ENCODE measurements around the gene SCARF2. TPM values are rescaled to one million over a fixed set of nuclear protein-coding genes. Genes with fewer than 3 reads are reported as not detected.

The SCARF2 gene
- total and polyA plus RNA-seq, 3 donors from 2014 or later = 3.3 to 12.3 (median 10.4) TPM

DNA sequence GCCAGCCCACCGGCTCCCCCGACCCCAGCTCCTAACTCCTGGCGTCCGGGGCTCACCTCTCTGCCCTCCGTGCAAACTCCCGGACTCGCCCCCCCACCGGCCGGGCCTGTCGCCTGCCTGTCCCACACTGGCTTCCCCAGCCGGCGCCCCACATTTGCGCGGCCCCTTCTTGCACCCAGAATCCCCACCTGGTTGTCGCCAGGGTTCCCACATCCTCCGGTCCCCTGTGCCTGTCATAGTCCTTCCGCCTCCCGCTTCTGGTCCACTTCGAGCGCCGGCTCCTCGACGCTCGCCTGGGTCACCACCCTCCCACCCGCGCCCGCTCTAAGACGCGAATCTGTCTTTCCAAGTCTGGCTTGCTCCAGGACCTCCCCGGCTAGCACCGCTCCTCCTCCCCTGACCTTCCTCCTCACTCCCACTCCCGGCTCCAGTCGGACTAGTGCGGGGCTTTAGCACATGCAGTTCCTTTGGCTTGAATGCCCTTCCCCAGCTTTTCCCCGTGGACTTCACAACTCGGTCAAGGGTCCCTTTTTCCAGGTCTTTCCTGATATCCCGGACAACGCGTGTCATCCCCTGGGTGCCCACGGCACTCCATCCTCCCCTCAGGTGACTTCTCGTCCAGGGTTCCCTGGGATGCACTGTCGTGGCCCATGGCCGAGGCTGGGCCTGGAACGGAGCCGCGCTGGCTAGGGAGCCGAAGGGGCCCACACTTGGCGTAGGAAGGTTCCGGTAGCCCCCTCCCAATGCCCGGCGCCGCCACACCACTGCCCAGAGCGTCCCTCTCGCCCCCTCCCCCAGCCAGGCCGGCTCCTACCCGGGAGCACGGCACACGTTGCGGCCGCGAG lies 635 bp downstream of the SCARF2 start:
- H3K27me3 ChIP-seq = no peaks in the 10 kb centered on the region
- peaks cover 11% of the 10 kb centered on the region for H3K4me1 ChIP-seq
- peak overlapping the region; percentile 50 to 90 for H3K27ac ChIP-seq
- TF ChIP-seq, protein P1, sequence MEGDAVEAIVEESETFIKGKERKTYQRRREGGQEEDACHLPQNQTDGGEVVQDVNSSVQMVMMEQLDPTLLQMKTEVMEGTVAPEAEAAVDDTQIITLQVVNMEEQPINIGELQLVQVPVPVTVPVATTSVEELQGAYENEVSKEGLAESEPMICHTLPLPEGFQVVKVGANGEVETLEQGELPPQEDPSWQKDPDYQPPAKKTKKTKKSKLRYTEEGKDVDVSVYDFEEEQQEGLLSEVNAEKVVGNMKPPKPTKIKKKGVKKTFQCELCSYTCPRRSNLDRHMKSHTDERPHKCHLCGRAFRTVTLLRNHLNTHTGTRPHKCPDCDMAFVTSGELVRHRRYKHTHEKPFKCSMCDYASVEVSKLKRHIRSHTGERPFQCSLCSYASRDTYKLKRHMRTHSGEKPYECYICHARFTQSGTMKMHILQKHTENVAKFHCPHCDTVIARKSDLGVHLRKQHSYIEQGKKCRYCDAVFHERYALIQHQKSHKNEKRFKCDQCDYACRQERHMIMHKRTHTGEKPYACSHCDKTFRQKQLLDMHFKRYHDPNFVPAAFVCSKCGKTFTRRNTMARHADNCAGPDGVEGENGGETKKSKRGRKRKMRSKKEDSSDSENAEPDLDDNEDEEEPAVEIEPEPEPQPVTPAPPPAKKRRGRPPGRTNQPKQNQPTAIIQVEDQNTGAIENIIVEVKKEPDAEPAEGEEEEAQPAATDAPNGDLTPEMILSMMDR (IDR thresholded peaks at IDR 0.05) = no peak
- no peak for TF ChIP-seq POLR2A (IDR thresholded peaks at IDR 0.05)
- WGBS, 2 donors = 1% methylated on average over 43 to 61 of the region's 61 CpGs
- intact Hi-C loops (cut with DNase I; ENCODE audit: low total_unique reads) = no loop called here
- H3K36me3 ChIP-seq (ENCODE audit: low read depth, missing control alignments) = no peaks in the 10 kb centered on the region
- DNase-seq = no peak
- H3K4me3 ChIP-seq = peak overlapping the region; percentile 63 to 72
- H3K9me3 ChIP-seq = no peaks in the 10 kb centered on the region

DNA sequence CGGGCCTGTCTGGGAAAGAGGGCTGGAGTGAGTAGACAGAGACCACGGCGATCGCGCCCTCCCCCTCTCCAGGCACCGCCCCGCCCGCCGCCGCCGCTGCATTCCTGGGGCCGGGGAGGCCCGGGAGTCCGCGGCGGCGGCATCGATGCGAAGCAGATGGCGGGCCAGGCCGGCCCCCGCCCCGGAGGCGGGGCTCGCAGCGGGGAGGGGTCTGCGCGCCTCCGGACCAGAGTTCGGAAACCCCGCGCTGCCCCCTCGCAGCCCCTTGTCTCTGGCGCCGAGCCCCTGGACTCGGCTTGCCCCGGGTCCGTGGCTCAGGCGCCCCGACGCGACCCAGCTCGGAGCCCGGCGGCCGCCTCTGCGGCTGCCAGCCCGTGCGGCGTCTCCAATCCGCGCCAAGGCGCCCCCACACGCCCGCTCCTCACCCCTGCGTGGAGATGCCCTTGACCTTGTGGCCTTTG lies 1.3 kb downstream of the SCARF2 start:
- intact Hi-C loops (cut with DNase I; ENCODE audit: low total_unique reads) = no loop called here

DNA sequence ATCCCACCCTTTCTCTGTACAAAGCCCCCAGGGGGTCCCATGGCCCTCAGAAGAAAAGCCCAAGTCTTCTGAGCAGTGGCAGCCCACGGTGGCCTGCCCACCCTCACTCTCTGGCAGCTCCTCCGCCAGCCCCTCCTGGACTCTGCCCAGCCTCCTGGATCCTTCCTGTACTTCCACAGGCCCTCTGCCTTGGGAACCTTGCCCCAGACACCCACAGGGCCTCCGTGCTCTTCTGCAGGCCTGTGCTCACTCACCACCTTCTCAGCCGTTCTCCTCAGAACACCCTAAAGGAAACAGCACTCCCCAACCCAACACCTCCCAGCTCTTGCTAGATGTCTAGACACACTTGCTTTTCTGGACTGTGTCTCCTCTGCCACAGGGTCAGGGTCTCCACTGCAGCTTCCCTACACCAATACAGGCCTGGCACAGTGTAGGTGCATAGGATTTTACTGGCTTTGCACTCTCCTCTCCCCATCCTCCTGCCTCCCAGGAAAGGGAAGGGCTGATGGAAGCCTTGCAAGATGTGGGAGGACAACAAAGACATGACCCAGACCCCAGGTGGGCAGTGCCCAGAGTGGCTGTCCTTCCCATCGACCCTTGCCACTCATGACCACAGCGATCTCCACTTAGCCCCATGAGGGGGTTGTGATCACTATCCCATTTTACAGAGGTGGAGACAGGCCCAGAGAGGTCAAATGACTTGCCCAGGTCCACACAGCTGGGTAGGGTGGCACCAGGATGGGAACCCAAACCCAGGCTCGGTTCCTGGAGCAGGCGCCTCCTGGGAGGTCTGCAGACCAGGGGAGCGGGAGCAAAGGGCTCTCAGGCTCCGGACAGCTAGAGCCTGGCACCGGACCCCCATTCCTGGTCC lies 2.0 kb downstream of the SCARF2 start:
- intact Hi-C loops (cut with DNase I; ENCODE audit: low total_unique reads) = no loop called here
- H3K27me3 ChIP-seq = no peaks in the 10 kb centered on the region
- DNase-seq = no peak
- H3K9me3 ChIP-seq = no peaks in the 10 kb centered on the region
- H3K36me3 ChIP-seq (ENCODE audit: low read depth, missing control alignments) = no peaks in the 10 kb centered on the region
- H3K4me3 ChIP-seq = peak overlapping the region; percentile 63 to 72
- WGBS, 2 donors = 52 to 66% methylated on average over 6 to 10 of the region's 11 CpGs
- H3K27ac ChIP-seq = peak overlapping the region in 1 of 2 donors; percentile 90
- peaks cover 11% of the 10 kb centered on the region for H3K4me1 ChIP-seq
- TF ChIP-seq, protein P1 (IDR thresholded peaks at IDR 0.05) = no peak
- no peak for TF ChIP-seq POLR2A (IDR thresholded peaks at IDR 0.05)

More for the DNA sequence above, 1.3 kb downstream of the SCARF2 start:
- H3K9me3 ChIP-seq = no peaks in the 10 kb centered on the region
- 0 to 2% methylated on average over 19 to 21 of the region's 56 CpGs for WGBS, 2 donors
- no peak for DNase-seq
- TF ChIP-seq, protein P1 (IDR thresholded peaks at IDR 0.05) = no peak
- H3K4me1 ChIP-seq = peaks cover 11% of the 10 kb centered on the region
- H3K4me3 ChIP-seq = peak overlapping the region; percentile 63 to 72
- no peaks in the 10 kb centered on the region for H3K27me3 ChIP-seq
- H3K36me3 ChIP-seq (ENCODE audit: low read depth, missing control alignments) = no peaks in the 10 kb centered on the region
- peak overlapping the region in 1 of 2 donors; percentile 90 for H3K27ac ChIP-seq

DNA sequence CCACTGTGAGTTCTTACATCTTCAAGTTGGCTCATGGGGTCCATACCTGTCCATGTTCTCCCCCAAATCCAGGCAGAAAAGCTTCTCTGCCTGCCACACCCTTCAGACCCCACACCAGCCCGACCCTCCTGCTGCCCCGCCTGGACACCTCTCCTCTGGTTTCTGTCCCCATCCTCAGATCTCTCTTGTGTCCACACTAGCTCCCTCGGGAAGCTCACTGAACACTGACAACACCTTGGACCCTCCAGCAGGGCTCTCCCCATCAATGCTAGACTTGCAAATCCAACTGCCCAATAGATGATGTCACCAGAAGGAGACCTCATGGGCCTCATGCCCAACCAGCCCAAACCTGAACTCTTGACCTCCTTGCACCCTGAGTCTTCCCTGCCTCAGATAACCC lies 2.9 kb downstream of the SCARF2 start:
- no peak for DNase-seq
- H3K9me3 ChIP-seq = no peaks in the 10 kb centered on the region
- H3K27ac ChIP-seq = no peak overlapping the region
- intact Hi-C loops (cut with DNase I; ENCODE audit: low total_unique reads) = no loop called here
- WGBS, 2 donors = 99 to 100% methylated on average over 3 of the region's 3 CpGs
- no peak overlapping the region for H3K4me3 ChIP-seq
- H3K27me3 ChIP-seq = no peaks in the 10 kb centered on the region
- no peak for TF ChIP-seq POLR2A (IDR thresholded peaks at IDR 0.05)
- TF ChIP-seq, protein P1 (IDR thresholded peaks at IDR 0.05) = no peak
- H3K36me3 ChIP-seq (ENCODE audit: low read depth, missing control alignments) = no peaks in the 10 kb centered on the region
- peaks cover 11% of the 10 kb centered on the region for H3K4me1 ChIP-seq

Data from testis (tissue), 3 donors.